ENCODE results near the gene EGR1.

- no peak for TF ChIP-seq GATA3 (IDR thresholded peaks at IDR 0.05; ENCODE audit: low read depth, low read length)
- no peak for TF ChIP-seq GATA2 (IDR thresholded peaks at IDR 0.05; ENCODE audit: low read depth, low read length)
Observed at GRCh38 chr5:138502521-138502920, 37.2 kb downstream of the EGR1 start.

Measured in SH-SY5Y (cell line).